ENCODE data around the gene MMP24OS.

Gene MMP24OS

DNA sequence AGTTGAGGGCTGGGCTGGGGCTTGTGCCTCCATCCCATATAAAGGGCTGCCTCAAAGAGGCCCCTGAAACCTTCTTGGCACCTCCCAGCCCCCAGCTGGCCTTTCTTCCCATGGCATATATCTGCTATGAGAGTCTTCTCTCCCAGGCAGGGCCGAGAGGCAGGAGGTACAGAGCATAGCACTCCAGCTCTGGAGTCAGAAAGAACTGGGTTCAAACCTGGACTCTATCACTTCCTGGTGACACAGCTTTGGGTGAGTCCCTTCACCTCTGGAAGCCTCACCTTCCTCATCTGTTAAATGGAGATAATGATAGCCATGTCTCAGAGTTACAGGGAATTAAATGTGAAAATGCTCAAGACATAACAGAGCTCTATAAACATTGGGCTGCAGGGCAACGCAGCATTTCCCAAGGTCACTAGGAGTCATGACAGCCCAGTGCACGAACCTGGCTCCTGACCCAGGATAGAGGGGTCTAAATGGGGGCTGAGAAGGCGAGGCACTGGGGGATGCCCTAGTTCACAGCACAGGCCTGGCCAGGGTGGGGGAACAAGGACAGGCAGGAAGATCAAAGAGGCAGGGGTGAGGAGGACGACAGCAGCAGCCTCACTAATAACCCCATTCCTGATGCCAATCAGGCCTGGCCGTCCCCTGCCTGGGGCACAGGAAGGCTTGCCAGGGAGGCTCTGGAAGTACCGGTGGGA is 12.4 kb upstream of the MMP24OS start:
- DNase-seq: no peak

DNA sequence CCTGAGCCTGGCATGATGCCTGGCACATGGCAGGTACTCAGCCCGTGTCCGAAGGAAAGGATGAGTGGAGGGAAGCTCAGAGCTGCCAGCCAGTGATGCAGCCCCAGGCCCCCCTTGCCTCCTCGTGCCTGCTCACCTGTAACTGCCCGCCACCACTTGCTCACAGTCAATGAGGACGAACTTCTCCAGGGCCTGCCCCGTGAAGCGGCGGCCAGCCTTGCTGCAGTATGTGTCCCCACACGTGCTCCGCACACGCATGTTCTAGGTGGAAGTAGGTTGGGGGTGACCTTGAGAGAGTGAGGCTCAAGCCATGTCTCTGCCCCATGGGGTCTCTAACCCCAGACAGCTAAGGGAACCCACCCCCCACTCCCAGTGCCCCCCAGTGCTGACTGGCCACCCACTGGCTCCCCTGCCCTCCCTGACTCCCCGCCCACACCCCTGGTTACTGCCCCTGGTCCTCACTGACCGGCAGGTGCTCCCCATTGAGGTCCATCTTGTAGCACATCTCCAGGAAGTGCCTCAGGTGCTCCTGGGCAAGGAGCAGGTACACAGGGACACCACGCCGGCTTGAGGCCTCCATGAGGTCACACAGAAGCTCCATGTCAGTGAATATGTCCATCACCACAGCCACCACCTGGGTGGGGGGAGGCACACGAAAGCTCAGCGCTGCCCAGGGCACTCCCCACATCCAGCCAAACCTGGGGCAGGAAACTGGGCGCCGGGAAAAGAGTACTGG is 10.6 kb upstream of the MMP24OS start:
- no peak for DNase-seq

DNA sequence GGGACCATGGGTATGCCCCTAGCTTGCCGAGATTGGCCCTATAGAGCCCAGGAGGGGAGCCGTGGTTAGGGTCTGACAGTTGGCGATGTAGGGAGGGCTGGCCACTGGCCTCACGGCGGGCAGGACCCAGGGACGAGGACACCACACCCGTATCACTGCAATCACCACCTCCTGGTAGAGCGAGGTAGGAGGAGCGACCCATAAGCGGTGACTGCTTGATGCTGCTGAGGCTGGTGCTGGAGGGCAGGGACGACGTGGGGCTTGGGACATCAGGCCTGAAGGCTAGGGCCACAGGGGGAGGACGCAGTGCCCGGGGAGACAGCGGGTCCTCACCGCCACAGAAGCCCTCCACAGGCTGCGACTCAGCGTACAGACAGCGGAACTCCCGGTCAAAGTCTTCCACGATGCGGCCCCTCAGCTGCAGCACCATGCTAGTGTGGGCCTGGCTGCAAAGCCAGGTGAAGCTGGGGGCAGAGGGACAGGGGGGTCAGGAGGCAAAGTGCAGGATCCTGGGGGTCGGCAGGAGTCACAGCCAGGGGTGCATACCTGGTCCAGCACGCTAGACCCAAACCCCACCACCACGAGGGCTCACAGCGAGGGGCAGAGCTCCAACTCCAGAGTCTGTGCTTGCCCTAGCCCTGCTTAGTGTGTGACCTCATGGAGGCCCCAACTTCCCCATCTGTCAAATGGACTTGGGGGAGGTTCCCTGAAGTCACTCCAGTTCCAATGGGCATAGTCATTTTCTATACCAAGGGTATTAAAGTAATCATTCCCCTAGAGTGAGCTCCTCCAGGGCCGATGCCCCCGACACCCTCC is 9.8 kb upstream of the MMP24OS start:
- DNase-seq: no peak

DNA sequence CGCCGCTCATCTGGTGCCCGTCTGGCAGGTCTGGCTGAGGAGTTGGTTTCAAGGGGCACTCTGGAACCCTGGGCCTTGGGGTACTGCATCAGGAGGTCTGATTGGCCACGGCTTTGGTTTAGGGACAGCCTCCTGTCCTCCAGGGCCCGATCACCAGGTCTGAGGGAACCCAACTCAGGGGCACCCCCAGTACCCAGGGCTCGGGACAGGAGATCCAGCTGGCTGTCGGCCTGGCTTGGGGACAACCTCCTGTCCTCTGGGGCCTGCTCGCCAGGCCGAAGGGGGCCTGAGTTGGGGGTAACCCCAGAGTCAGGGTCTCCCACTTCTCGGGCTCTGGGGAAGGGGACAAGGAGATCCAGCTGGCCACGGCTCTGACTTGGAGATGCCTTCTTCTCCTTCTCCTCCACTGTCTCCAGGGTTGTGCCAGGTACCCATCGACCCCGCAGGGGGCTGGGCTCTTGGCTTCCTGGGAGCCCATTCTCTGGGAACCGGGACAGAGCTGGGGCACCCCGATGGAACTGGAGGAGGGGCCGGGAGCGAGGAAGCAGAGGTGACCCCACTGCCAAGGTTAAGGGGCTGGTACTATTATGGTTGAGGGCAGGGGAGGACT is 9.1 kb upstream of the MMP24OS start:
- no peak for DNase-seq

DNA sequence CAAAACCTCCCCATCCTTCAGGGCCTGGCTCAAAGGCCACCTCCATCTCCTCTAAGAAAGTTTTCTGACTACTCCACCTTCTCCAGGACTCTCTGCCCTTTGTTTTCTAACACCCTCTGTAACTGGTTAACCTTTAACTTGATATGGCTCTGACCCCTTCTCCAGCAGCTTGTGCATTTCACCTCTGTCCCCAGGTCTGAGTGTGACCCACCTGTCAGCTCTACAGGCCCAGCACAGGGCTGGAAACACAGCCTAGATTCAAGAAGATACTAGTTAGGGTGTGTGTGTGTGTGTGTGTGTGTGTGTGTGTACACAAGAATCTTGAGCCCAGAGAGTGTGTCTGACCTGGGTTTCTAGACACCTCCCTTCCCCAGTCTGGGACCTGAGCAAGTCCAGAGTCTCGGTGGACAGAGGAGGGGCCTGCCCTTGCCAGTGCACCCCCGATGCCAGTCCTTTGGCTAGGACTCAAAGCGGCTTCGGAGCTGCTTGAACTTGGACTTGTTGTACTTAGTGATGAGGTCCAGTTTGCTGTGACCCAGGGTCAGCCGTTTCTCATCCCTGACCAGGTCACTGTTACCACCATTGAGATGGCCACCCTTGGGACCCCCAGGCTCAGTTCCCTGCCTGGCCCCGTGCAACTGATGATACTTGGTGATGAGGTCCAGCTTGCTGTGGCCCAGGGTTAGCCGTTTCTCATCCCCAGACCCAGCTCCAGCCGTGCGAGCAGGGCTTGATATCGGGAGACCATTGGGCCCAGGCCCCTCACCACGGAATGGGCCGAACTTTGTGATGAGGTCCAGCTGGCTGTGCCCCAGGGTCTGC is 8.4 kb upstream of the MMP24OS start:
- DNase-seq: no peak

DNA sequence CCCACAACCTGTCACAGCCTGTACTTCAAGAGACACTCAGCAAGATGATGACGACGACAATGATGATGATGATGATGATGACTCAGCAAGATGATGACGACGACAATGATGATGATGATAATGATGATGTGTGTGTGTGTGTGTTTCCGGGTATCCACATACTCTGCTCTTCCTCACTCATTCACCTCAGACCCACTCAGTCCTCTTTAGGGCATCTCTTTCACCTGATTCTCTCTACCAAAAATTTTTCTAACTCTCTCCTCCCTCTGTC is 7.8 kb upstream of the MMP24OS start:
- peak; percentile 27 for DNase-seq

DNA sequence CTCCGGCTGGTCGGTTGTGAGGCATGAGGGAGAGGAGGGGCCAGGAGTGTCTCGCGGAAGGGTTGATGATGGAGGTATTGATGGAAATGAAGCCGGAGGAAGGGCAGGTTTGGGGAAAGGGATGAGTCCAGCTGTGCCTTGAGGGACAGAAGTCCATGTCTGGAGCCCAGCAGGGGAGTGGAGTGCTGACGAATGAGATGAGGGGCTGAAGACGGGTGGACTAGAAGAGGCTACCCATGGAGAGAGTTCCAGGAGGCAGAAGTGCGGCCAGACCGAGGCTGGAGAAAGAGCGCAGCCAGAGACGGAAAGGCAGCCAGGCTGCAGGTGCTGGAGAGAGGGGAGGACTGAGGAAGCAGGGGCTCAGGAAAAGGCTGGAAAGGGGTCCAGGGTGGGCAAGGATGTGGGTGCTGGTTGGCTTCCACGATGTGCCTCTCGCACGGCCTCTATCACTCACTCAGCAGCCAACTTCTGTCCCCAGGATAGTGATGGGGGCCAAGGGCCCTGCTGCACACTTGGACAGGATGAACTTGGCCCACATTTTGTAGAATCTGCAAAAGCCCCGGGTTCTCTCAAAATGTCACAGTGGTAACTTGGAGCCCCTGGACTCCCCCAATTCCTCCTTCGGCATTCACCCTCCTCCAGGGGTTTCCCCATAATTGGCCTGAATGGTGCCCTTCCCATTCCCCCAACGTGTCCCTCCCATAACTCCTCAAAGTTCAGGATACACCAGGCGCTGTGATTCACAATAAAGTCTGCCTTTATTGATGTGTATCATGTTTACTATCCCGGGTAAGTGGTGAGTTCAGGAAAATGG is 7.3 kb upstream of the MMP24OS start:
- DNase-seq: no peak

DNA sequence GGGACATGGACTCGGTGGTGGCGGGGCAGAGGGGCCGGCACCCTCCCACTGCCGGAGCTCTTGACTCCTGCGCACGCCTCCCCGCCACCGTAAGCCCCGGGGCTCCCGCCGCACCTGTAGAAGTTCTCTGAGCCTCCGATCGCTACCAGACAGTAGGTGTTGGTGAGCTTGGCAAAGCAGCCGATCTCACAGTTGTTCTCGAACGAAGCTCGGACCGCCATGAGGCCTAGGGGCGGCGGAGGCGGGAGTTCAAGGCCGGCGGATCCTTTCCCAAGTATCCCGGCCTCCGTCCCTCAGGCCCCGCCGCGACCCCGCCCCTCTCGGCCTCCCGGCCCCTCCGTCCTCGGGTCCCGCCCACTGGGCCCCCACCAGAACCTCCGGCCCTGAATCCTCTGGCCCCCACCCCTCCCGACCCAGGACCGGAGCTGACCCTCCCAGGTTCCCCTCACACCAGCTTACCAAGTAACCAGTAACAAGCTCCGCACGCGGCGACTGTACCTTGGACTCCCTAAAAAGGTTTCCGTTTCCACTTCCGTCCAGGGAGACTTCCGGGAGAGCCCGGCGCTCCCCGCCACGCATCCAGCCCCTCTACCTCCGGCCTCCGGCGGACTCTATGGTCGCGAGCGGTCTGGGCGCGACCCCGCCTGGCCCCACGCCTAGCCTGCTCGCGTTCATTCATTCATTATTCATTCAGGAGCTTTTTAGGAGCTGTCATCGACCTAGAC is 6.5 kb upstream of the MMP24OS start, which contains the start of gene EIF6:
EIF6 (minus strand) TSS at position 506 of the 725 bp plus-strand sequence; CDS start at position 221, 285 bp downstream.
- DNase-seq: peak; percentile 95

DNA sequence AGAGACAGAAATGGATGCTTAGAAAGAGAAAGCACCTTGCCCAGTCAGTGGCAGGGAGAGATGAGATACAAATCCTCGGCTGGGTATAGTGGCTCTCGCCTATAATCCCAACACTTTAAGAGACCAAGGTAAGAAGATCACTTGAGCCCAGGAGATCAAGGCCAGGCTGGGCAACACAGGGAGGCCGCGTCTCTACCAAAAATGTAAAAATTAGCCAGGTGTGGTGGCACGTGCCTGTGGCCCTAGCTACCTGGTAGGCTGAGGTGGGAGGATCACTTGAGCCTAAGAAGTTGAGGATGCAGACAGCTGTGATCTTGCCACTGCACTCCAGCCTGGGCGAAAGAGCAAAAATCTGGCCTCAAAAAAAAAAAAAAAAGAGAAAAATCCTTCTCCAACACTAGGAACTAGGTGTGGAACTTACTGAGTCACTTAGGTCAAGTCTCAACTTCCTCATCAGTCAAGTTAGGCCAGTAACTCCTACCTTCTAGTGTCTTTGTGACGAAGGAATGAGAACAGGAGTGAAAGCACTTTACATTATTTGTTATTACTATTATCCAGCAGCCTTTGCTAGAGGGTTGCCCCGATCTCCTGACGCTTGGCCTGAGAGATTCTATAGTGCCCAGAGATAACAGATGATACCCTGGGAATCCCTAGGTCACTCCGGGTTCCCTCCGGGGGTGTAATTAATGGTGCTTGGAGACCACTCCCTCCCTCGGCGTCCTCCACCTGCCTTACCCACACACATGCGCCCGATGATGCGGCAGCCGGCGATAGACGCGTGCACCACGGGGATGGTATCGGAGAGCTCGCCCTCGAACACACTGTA is 5.7 kb upstream of the MMP24OS start:
- DNase-seq: peak; percentile 41

DNA sequence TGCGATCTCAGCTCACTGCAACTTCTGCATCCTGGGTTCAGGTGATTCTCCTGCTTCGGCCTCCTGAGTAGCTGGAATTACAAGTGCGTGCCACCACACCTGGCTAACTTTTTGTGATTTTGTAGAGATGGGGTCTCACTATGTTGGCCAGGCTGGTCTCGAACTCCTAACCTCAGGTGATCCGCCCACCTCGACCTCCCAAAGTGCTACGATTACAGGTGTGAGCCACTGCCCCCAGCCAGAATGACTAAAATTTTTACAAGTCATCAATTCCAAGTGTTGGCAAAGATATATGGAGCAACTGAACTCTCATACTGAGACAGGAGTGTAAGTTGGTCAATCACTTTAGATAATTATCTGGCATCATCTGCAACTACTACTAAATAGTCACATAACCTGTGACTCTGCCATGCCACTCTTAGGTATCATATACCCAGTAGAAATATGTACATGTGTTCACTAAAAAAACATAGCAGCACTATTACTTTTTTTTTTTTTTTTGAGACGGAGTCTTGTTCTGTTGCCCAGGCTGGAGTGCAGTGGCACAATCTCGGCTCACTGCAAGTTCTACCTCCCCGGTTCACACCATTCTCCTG is 3.7 kb upstream of the MMP24OS start:
- DNase-seq: no peak

DNA sequence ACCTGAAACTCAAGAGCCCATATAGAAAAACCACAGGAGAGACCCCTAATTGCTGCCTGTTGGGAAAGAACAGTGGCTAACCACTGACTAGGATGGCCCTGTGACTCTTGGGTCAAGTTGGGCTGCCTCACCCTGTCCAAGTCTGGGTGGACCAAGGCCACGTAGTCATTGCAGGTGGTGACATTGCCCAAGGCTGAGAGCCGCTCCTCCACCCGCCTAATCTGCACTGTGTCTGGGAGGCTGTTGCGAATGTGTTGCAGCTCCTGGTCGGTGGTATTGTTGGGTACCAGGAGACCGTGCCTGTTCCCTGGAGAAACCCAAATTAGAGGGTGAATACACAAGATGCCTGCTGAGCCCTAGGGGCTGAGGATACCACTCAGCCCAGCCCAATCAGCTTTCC is 2.6 kb upstream of the MMP24OS start:
- DNase-seq: no peak

DNA sequence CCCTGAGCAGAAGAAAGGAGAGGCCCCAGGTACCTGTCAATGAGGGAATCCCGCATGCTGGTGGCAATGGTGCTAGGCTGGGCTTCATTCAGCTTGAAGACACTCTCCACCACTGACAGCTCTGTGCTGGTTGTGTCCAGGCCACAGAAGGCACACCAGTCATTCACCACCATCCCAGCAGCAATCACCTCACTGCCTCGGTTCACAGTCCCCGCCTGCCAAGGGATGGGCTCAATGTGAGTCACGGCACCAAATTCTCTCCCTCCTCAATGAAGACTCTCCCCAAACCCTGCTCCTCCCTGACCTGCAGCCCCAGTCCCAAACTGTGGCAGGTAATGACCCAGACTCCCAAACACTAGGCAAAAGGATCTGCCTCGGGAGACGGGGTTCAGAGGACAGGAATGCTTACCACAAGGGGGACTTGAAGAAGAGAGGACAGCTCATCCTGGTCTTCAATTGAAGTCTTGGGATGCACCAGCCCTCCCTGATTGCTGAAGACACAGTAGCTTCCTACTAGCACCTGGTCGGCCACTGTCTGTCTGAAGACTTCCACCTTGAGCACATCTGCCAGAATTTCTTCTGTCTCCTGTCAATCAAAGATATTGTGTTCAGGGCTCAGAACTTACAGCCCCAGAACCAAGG is 1.7 kb upstream of the MMP24OS start:
- no peak for DNase-seq

DNA sequence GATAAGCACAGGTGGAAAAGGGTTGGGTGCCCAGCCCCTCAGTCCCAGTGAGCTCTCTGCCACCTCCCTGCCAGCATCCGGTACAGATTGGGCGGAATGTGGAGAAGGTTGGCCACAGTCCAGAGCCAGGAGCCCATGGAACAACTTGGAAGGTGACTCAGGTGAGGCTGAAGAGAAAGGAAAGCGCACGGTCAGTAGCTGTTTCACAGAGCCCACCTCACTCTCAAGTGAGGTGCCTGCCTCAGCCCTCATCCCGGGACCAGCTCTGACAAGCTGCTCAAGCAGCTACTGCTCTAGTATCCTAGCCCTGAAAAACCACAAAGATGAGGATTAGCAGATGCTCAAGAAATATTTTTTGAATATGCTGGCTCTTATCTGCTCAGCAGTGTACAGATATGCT is 1.1 kb upstream of the MMP24OS start:
- DNase-seq: no peak

DNA sequence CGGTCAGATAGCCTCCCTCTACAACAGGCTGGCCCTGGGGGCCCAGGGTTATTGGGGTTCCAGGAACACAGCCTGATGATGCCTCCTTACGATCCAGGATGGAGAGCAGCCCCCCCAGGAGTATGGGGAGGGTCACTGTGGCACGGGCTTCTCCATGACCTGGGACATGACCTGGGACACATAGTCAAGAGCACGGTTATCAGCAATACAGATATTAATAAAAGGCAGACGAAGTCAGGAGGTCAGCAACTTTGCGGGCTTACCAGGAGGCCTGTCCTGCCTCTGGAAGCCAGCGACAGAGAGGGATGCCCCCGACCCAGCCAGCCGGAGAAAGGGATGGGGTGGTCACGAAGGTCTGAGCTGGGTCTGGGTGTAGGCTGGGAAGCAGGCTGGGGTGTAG is 795 bp downstream of the MMP24OS start:
- no peak for DNase-seq

DNA sequence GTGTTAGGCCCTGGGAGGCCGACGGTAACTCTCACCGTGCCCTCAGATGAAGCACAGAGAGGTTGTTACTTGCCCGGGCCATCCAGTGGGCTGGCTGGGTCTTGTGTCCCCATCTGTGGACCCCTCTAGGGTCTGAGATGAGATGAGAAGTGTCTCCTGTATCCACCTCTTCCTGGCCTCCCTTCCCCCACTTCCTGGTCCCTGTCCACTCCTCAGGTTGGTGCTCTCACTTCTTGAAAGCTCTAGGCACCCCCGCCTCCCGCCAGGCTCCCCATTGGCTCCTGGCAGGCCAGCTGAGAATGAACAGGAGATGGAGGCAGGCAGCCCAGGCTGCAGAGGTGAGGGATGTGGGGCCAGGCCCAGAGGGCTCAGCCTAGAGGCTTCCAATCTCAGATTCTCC is 1.5 kb downstream of the MMP24OS start:
- no peak for DNase-seq

DNA sequence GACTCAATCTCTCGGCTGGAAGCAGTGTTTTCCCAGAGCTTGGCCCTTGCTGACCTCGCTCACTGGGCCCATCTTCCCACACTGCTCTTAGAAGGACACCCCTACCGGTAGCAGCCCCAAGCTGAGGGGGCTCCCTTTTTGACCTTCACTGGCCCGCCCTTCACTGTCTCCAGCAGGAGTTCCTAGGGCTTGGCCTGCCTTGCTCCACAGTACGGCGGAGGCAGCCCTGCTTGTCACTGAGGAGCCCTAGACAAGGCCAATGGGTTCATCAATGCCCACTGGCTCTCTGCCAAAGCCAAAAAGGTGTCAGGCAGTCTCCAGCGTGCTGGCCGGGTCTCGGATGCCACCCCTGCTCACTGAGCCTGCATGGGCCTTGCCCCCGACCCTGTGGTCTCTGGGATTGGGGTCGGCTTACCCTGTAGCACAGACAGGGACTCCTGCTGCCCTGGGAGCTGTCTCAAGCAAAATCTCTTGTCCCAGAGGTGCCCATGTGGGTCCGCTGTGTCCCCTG is 2.1 kb downstream of the MMP24OS start:
- no peak for DNase-seq

DNA sequence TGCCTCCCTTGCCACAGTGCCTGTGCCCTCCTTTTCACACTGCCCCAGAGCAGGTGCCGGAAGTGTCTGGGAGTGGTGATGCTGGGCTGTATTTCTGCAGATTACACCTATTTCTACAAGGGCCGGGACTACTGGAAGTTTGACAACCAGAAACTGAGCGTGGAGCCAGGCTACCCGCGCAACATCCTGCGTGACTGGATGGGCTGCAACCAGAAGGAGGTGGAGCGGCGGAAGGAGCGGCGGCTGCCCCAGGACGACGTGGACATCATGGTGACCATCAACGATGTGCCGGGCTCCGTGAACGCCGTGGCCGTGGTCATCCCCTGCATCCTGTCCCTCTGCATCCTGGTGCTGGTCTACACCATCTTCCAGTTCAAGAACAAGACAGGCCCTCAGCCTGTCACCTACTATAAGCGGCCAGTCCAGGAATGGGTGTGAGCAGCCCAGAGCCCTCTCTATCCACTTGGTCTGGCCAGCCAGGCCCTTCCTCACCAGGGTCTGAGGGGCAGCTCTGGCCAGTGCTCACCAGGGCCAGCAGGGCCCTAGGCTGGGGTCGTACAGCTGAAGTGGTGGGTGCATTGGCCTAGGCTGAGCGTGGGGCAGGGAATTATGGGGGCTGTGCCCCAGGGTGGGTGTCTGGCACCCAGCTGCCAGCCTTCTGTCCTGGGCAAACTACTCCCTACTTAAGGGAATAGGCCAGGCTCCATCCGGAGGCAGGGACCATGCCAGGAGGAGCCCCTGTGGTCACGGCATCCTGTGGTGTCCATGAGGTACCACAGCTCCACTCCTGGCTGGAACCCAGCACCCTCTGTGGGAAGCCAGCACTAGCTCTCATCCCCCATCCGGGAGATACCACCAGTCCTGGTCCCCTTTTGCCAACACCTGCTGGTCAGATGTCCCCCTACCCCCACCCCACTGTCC is 3.5 kb downstream of the MMP24OS start:
- DNase-seq: no peak

Data from OCI-M1 (cell line).